ENCODE results near the gene CACUL1.
"Not testable (repeated sequence)": the region's sequence is repeated elsewhere in the genome, so short reads cannot be mapped to it uniquely, and the experiment has no call there.

Gene CACUL1

DNA sequence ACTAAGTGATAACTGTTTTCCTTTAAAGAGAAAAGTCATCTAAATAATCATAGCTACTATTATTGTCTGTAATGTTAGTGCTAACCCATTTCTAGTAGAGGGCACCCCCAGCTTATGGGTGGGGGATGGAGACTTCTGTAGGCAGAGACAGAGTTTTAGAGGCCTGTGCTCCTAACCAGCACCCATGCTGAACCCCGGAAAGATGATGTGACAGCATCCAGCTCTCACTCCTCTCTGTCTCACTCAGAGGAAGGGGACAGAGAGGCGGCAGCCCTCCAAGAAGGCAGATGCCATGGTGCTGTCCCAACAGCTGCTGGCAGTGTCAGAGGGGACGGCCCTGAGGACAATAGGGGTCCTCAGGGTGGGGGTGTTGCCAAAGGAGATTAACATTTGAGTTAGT lies 84.9 kb downstream of the CACUL1 start:
- Mint-ChIP-seq H3K4me3 (no peak overlapping the region), H3K36me3 (ENCODE audit: low read depth) (peaks cover 5% of the 10 kb centered on the region), H3K9me3 (no peaks in the 10 kb centered on the region), H3K27ac (no peak overlapping the region), H3K27me3 (ENCODE audit: low read depth) (no peaks in the 10 kb centered on the region), H3K4me1 (ENCODE audit: low read depth) (no peaks in the 10 kb centered on the region)

- no peaks in the 10 kb centered on the region for H3K4me1 Mint-ChIP-seq (ENCODE audit: low read depth)
- H3K27ac Mint-ChIP-seq, result no peak overlapping the region
- no peak overlapping the region for H3K4me3 Mint-ChIP-seq
- no peaks in the 10 kb centered on the region for H3K27me3 Mint-ChIP-seq (ENCODE audit: low read depth)
- peaks cover 5% of the 10 kb centered on the region for H3K36me3 Mint-ChIP-seq (ENCODE audit: low read depth)
- no peaks in the 10 kb centered on the region for H3K9me3 Mint-ChIP-seq
Measured at GRCh38 chr10:118669020-118669791, 85.6 kb downstream of the CACUL1 start.

DNA sequence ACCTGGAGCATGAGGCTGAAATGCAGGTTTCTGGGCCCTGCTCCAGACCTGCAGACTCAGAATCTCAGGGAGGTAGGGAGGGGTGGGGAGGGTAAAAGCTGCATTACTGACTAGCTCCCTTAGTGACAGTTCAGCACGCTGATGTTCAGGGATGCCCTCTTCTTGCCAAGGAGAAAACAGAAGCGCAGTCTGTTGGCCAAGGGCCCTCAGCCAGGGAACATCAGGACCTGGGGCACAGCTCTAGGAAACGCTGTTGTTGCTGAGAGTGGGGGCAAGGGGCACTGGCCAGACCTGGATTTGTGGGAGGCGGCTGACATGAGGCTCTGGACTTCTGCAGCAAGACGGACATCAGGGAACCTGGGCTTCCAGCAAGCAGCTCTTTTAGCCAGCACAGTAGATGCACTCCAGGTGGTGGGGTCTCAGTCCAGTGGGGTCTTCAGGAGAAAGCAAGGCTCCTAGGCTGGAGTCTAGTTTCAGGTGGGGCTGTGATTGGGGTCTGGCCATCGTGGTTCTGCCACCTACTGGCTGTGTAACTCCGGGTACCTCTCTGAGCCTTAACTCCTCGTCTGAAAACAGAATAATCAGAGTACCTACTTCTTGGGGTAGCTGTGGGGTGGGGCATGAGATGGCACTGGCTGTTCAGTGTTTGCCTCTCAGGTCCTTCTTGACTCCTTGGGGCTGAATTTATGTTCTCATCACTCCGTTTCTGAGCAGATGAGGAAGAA lies 86.4 kb downstream of the CACUL1 start:
- H3K27ac Mint-ChIP-seq, result no peak overlapping the region
- no peaks in the 10 kb centered on the region for H3K36me3 Mint-ChIP-seq (ENCODE audit: low read depth)
- no peaks in the 10 kb centered on the region for H3K9me3 Mint-ChIP-seq
- no peaks in the 10 kb centered on the region for H3K27me3 Mint-ChIP-seq (ENCODE audit: low read depth)
- no peak overlapping the region for H3K4me3 Mint-ChIP-seq
- no peaks in the 10 kb centered on the region for H3K4me1 Mint-ChIP-seq (ENCODE audit: low read depth)

DNA sequence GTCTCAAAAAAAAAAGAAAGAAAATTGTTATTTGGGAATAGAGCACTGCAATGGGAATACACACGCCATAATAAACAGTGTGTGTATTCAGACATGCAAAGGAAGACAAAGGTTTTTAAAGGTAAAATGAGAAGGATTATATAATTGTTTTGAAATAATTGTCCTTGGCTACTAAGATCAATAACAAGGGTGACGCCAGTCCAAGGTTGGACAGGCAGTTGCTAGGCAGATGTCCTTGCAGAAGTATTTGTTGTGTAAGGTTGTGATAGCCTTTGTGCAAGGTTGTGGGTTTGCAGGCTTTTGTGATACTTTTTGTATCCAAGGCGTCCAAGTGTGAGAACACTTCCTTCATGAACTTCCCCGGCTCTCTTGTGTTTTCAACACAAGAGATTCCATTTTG lies 87.0 kb downstream of the CACUL1 start:
- H3K4me1 Mint-ChIP-seq (ENCODE audit: low read depth), result no peaks in the 10 kb centered on the region

GRCh38 chr10:118666350-118666749 lies 88.4 kb downstream of the CACUL1 start:
- peaks cover 3% of the 10 kb centered on the region for H3K4me1 Mint-ChIP-seq (ENCODE audit: low read depth)
- no peak overlapping the region for H3K4me3 Mint-ChIP-seq
- peaks cover 4% of the 10 kb centered on the region for H3K27me3 Mint-ChIP-seq (ENCODE audit: low read depth)
- no peak overlapping the region for H3K27ac Mint-ChIP-seq
- peaks cover 3% of the 10 kb centered on the region for H3K9me3 Mint-ChIP-seq
- no peaks in the 10 kb centered on the region for H3K36me3 Mint-ChIP-seq (ENCODE audit: low read depth)

More for the DNA sequence above, 87.0 kb downstream of the CACUL1 start:
- peaks cover 3% of the 10 kb centered on the region for H3K9me3 Mint-ChIP-seq
- no peaks in the 10 kb centered on the region for H3K36me3 Mint-ChIP-seq (ENCODE audit: low read depth)
- H3K27ac Mint-ChIP-seq, result no peak overlapping the region
- peaks cover 4% of the 10 kb centered on the region for H3K27me3 Mint-ChIP-seq (ENCODE audit: low read depth)
- H3K4me3 Mint-ChIP-seq, result no peak overlapping the region

DNA sequence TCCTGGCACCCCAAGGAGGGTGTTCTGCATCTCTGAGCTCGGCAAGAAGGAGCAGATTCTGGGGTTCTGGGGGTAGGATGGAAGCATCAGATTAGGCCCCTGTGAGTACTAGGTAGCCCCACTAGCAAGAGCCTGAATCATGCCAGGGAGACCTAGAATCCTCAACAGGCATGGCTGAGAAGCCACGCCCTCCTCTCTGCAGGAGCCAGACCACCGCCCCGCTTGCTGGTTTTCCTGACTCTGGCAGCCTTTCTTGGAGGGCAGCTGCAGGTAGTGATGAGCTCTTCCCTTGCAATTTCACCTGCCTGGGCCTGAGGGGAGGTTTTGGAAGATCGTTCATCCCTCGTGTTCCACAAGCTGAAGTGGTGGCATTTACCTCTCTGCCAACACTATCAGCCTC lies 90.4 kb downstream of the CACUL1 start:
- Mint-ChIP-seq H3K27ac (no peak overlapping the region), H3K27me3 (ENCODE audit: low read depth) (peaks cover 4% of the 10 kb centered on the region), H3K4me3 (no peak overlapping the region), H3K36me3 (ENCODE audit: low read depth) (no peaks in the 10 kb centered on the region), H3K9me3 (peaks cover 3% of the 10 kb centered on the region), H3K4me1 (ENCODE audit: low read depth) (peaks cover 7% of the 10 kb centered on the region)

GRCh38 chr10:118663176-118663575 lies 91.6 kb downstream of the CACUL1 start:
- H3K36me3 Mint-ChIP-seq (ENCODE audit: low read depth), result no peaks in the 10 kb centered on the region
- no peak overlapping the region for H3K4me3 Mint-ChIP-seq
- peaks cover 4% of the 10 kb centered on the region for H3K27me3 Mint-ChIP-seq (ENCODE audit: low read depth)
- H3K4me1 Mint-ChIP-seq (ENCODE audit: low read depth), result peaks cover 13% of the 10 kb centered on the region
- H3K9me3 Mint-ChIP-seq, result peaks cover 3% of the 10 kb centered on the region
- H3K27ac Mint-ChIP-seq, result no peak overlapping the region

DNA sequence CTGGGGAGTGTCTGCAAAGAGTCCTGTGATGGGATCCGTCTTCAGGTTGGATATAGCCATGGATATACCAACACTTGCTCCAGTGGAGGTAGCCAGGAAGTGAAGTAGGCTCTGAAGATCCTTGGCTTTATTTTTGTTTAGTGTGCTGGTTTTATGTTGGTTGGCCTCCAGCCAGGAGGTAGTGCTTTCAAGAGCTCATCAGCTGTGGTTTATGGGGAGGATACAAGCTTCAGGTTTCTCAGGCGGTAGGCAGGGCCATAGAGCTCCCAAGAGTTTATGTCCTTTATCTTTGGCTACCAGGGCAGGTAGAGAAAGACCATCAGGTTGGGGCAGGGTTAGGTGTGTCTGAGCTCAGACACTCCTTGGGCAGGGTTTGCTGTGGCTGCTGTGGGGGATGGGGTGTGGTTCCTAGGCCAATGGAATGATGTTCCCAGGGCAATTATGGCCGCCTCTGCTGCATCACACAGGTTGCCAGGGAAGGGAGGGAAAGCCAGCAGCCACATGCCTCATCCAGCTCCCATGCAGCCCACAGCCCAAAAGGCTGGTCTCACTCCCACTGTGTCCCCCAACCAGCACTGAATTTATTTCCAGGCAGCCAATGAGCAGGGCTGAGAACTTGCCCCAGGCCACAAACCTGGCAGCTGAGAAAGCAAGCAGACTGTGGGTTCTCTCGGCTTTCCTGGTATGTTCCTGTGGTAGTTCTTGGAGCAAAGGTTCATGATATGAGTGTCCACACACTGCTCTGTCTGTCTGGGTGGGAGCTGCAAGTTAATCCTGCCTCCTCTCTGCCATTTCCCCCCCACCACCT lies 92.3 kb downstream of the CACUL1 start:
- Mint-ChIP-seq H3K4me3 (no peak overlapping the region), H3K9me3 (peaks cover 3% of the 10 kb centered on the region), H3K4me1 (ENCODE audit: low read depth) (peaks cover 18% of the 10 kb centered on the region), H3K27ac (no peak overlapping the region), H3K27me3 (ENCODE audit: low read depth) (peaks cover 9% of the 10 kb centered on the region), H3K36me3 (ENCODE audit: low read depth) (peaks cover 2% of the 10 kb centered on the region)

GRCh38 chr10:118658762-118659161 lies 96.0 kb downstream of the CACUL1 start:
- Mint-ChIP-seq H3K4me1 (ENCODE audit: low read depth) (peaks cover 18% of the 10 kb centered on the region), H3K27ac (no peak overlapping the region), H3K27me3 (ENCODE audit: low read depth) (peaks cover 24% of the 10 kb centered on the region), H3K4me3 (no peak overlapping the region), H3K9me3 (peaks cover 11% of the 10 kb centered on the region), H3K36me3 (ENCODE audit: low read depth) (peaks cover 2% of the 10 kb centered on the region)

DNA sequence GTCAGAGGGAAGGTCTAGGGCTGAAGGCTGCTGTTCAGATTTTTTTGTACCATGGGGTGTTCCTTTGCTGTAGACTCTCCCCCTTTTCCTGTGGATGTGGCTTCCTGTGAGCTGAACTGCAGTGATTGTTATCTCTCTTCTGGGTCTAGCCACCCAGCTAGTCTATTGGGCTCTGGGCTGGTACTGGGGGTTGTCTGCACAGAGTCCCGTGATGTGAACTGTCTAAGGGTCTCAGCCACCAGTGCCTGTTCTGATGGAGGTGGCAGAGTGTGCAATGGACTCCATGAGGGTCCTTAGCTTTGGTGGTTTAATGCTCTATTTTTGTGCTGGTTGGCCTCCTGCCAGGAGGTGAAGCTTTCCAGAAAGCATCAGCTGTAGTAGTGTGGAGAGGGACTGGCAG lies 96.6 kb downstream of the CACUL1 start:
- Mint-ChIP-seq H3K4me1 (ENCODE audit: low read depth) (peaks cover 18% of the 10 kb centered on the region), H3K27me3 (ENCODE audit: low read depth) (peaks cover 22% of the 10 kb centered on the region)
- not testable (repeated sequence) for H3K36me3 Mint-ChIP-seq (ENCODE audit: low read depth); H3K27ac Mint-ChIP-seq; H3K4me3 Mint-ChIP-seq; H3K9me3 Mint-ChIP-seq

DNA sequence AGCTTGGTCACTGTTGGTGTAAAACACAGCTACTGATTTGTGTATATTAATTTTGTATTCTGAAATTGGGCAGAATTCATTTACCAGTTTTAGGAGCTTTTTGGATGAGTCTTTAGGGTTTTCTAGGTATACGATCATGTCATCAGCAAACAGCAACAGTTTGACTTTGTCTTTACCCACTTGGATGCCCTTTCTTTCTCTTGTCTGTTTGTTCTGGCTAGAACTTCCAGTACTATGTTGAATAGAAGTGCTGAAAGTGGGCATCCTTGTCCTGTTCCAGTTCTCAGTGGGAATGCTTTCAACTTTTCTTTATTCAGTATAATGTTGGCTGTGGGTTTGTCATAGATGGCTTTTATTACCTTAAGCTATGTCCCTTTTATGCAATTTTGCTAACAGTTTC lies 109.5 kb downstream of the CACUL1 start:
- H3K36me3 Mint-ChIP-seq (ENCODE audit: low read depth); H3K27ac Mint-ChIP-seq; H3K9me3 Mint-ChIP-seq; H3K4me3 Mint-ChIP-seq; H3K4me1 Mint-ChIP-seq (ENCODE audit: low read depth): not testable (repeated sequence)
- H3K27me3 Mint-ChIP-seq (ENCODE audit: low read depth), result peaks cover 12% of the 10 kb centered on the region

DNA sequence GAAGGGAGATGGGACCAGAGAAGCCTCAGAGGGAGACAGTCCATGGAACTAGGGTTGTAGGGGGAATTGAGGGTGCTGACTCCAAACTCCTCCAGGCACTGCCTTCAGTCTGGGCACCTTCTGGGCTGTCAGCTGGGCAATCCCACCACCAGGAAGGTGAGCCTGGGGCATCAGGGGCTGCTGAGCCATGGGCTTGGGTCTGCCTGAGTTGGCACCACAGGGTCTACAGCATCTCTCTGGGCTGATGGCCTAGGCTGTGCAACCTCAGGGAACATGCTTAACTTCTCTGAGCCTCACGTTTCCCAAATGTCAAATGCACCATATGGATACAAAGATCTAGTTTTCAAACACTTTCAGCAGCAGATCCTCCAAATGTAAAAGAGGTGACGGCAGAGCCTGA lies 112.5 kb downstream of the CACUL1 start:
- Mint-ChIP-seq H3K9me3 (no peaks in the 10 kb centered on the region), H3K4me1 (ENCODE audit: low read depth) (no peaks in the 10 kb centered on the region), H3K27me3 (ENCODE audit: low read depth) (no peaks in the 10 kb centered on the region), H3K4me3 (no peak overlapping the region), H3K27ac (no peak overlapping the region), H3K36me3 (ENCODE audit: low read depth) (no peaks in the 10 kb centered on the region)

- no peak overlapping the region for H3K27ac Mint-ChIP-seq
- H3K4me3 Mint-ChIP-seq, result no peak overlapping the region
- H3K9me3 Mint-ChIP-seq, result no peaks in the 10 kb centered on the region
- H3K27me3 Mint-ChIP-seq (ENCODE audit: low read depth), result no peaks in the 10 kb centered on the region
- H3K4me1 Mint-ChIP-seq (ENCODE audit: low read depth), result no peaks in the 10 kb centered on the region
- H3K36me3 Mint-ChIP-seq (ENCODE audit: low read depth), result no peaks in the 10 kb centered on the region
Measured at GRCh38 chr10:118638680-118639079, 116.1 kb downstream of the CACUL1 start.

GRCh38 chr10:118635674-118636402 lies 118.9 kb downstream of the CACUL1 start:
- Mint-ChIP-seq H3K9me3 (no peaks in the 10 kb centered on the region), H3K4me3 (no peak overlapping the region), H3K27me3 (ENCODE audit: low read depth) (peaks cover 8% of the 10 kb centered on the region), H3K36me3 (ENCODE audit: low read depth) (no peaks in the 10 kb centered on the region), H3K4me1 (ENCODE audit: low read depth) (no peaks in the 10 kb centered on the region), H3K27ac (no peak overlapping the region)
